HCT116 (cell line): ENCODE data around the gene KXD1. TPM values are rescaled to one million over a fixed set of nuclear protein-coding genes. Genes with fewer than 3 reads are reported as not detected.

Experiments
- ATAC-seq: fragments of 200-7000 bp; cut with Tn5 transposase; 2 replicates; pipeline ENCODE4 v1.9.1; 2020; ENCODE audit warnings: mild to moderate bottlenecking, moderate library complexity
- BruUV-seq: library from RNA; stranded (reverse); fragments of 400-500 nt; replicated peaks from 2 replicates; lab custom pipeline; 2021; lab: Mats Ljungman, UMichigan
- CTCF ChIA-PET: fragments of 300-600 bp; sonication (Branson Sonifier 250); formaldehyde crosslinking; loops from one replicate; lab custom pipeline; 2021; ENCODE audit warnings: antibody characterized with exemption; lab: Charles Lee
- POLR2A ChIA-PET: fragments of 300-600, 350-600 bp; sonication (Branson Sonifier 250); formaldehyde crosslinking; loops from one replicate; lab custom pipeline; 2021; ENCODE audit warnings: antibody characterized with exemption; lab: Charles Lee
- RAD21 ChIA-PET, 2 experiments: fragments of 300-600 bp; sonication (Branson Sonifier 250); formaldehyde crosslinking; loops; one replicate each; lab custom pipeline; 2023; ENCODE audit warnings: low total read pairs in 2 of 2; ENCODE audit not compliant: uncharacterized antibody in 2 of 2, unreplicated experiment in 2 of 2, low non-redundant PET in 1 of 2; lab: Charles Lee
- DNase-seq: peaks from one replicate; pipeline ENCODE4 v3.0.0-alpha.2; 2010; ENCODE audit warnings: low read depth, low spot score
- H2AFZ ChIP-seq: fragments of 200-600 bp; shearing (Covaris generic), sonication (generic); 2 replicates; pipeline ENCODE4 v1.6.1; 2017; ENCODE audit warnings: low read depth, mixed run types, mixed read lengths, antibody characterized with exemption, low read length; ENCODE audit not compliant: poor library complexity, severe bottlenecking
- H3K27ac ChIP-seq: 2 replicates; pipeline ENCODE4 v1.5.1; 2012; ENCODE audit warnings: low read depth, low read length
- H3K27me3 ChIP-seq: fragments of 200-600 bp; sonication (generic); 2 replicates; pipeline ENCODE4 v1.6.1; 2016; ENCODE audit warnings: mixed run types, low read length, mixed read lengths; ENCODE audit not compliant: insufficient read depth
- H3K36me3 ChIP-seq, 2 experiments: fragments of 200-500 bp in 1 of 2; fragments of 200-600 bp in 1 of 2; sonication (Bioruptor generic) in 1 of 2; sonication (generic) in 1 of 2; 2 replicates each; pipeline versions ENCODE4 v1.5.1 to v1.6.1; 2014 to 2016; ENCODE audit warnings: low read length in 2 of 2, inconsistent platforms in 1 of 2, mixed read lengths in 1 of 2, mixed run types in 1 of 2; ENCODE audit not compliant: insufficient read depth in 2 of 2, control insufficient read depth in 1 of 2
- H3K4me1 ChIP-seq, 2 experiments: fragments of 200-600 bp in 1 of 2; sonication (generic) in 1 of 2; 2 replicates each; pipeline versions ENCODE4 v1.5.1 to v1.6.1; 2012 to 2017; ENCODE audit warnings: low read length in 2 of 2, inconsistent platforms in 1 of 2, mild to moderate bottlenecking in 1 of 2, mixed read lengths in 1 of 2, mixed run types in 1 of 2, moderate library complexity in 1 of 2; ENCODE audit not compliant: insufficient read depth in 2 of 2, control insufficient read depth in 1 of 2
- H3K4me2 ChIP-seq: fragments of 200-600 bp; sonication (generic); 2 replicates; pipeline ENCODE4 v1.6.1; 2017; ENCODE audit warnings: mixed run types, low read length, mixed read lengths
- H3K4me3 ChIP-seq, 2 experiments: fragments of 200-600 bp in 1 of 2; sonication (generic) in 1 of 2; replicated peaks in 1 of 2; 2 replicates each; pipeline ENCODE4 v1.5.1; 2011 to 2016; ENCODE audit warnings: low read length in 2 of 2, control low read depth in 1 of 2, low read depth in 1 of 2, mild to moderate bottlenecking in 1 of 2, mixed read lengths in 1 of 2, mixed run types in 1 of 2
- H3K79me2 ChIP-seq: fragments of 200-600 bp; sonication (generic); 2 replicates; pipeline ENCODE4 v1.6.1; 2017; ENCODE audit warnings: mild to moderate bottlenecking, mixed run types, low read length, moderate library complexity, mixed read lengths; ENCODE audit not compliant: insufficient read depth
- H3K9ac ChIP-seq: fragments of 200-600 bp; sonication (generic); 2 replicates; pipeline ENCODE4 v1.6.1; 2016; ENCODE audit warnings: low read length, mixed read lengths
- H3K9me2 ChIP-seq: fragments of 200-600 bp; sonication (generic), shearing (Covaris generic); 2 replicates; pipeline ENCODE4 v1.6.1; 2017; ENCODE audit warnings: mixed run types, mild to moderate bottlenecking, moderate library complexity; ENCODE audit not compliant: insufficient read depth
- H3K9me3 ChIP-seq, 2 experiments: fragments of 200-500 bp in 1 of 2; fragments of 200-600 bp in 1 of 2; sonication (Bioruptor generic) in 1 of 2; sonication (generic) in 1 of 2; 2 replicates each; pipeline ENCODE4 v1.6.1; 2014 to 2017; ENCODE audit warnings: low read length in 2 of 2, mixed read lengths in 2 of 2, inconsistent platforms in 1 of 2, low read depth in 1 of 2, mild to moderate bottlenecking in 1 of 2, mixed run types in 1 of 2, moderate library complexity in 1 of 2; ENCODE audit not compliant: control insufficient read depth in 1 of 2, insufficient read depth in 1 of 2
- H4K20me1 ChIP-seq: fragments of 200-600 bp; sonication (generic), shearing (Covaris generic); 2 replicates; pipeline ENCODE4 v1.6.1; 2017; ENCODE audit warnings: mixed run types, mild to moderate bottlenecking, moderate library complexity; ENCODE audit not compliant: insufficient read depth
- ELF1 ChIP-seq: IDR thresholded peaks from 2 replicates; pipeline ENCODE4 v1.6.1; 2012; ENCODE audit warnings: low read depth, borderline replicate concordance
- ZFX ChIP-seq: fragments of 450-650 bp; IDR thresholded peaks from 2 replicates; pipeline ENCODE4 v1.6.1; 2017
- intact Hi-C: fragments of 100-400 bp; cut with micrococcal nuclease; formaldehyde crosslinking; loops from 2 replicates; pipeline ENCODE4 v1.10.0; 2022
- total RNA-seq: library from RNA; stranded (reverse); gene quantifications from one replicate; pipeline ENCODE4 v1.2.1, GENCODE V29; 2021; ENCODE audit not compliant: unreplicated experiment
- TF ChIP-seq, protein P1 (sequence below), 3 experiments: fragments of 200-600 bp in 1 of 3; sonication (generic) in 1 of 3; IDR thresholded peaks in 2 of 3; conservative IDR thresholded peaks in 1 of 3; 2 replicates each; pipeline ENCODE4 v1.5.1; 2012 to 2017; ENCODE audit warnings: low read depth in 2 of 3, low read length in 2 of 3, antibody characterized with exemption in 1 of 3, borderline replicate concordance in 1 of 3, control low read depth in 1 of 3, mild to moderate bottlenecking in 1 of 3, mixed read lengths in 1 of 3, mixed run types in 1 of 3, moderate library complexity in 1 of 3; ENCODE audit not compliant: insufficient read depth in 1 of 3

The KXD1 gene
- total RNA-seq, 1 experiment from 2014 or later: 139 TPM

DNA sequence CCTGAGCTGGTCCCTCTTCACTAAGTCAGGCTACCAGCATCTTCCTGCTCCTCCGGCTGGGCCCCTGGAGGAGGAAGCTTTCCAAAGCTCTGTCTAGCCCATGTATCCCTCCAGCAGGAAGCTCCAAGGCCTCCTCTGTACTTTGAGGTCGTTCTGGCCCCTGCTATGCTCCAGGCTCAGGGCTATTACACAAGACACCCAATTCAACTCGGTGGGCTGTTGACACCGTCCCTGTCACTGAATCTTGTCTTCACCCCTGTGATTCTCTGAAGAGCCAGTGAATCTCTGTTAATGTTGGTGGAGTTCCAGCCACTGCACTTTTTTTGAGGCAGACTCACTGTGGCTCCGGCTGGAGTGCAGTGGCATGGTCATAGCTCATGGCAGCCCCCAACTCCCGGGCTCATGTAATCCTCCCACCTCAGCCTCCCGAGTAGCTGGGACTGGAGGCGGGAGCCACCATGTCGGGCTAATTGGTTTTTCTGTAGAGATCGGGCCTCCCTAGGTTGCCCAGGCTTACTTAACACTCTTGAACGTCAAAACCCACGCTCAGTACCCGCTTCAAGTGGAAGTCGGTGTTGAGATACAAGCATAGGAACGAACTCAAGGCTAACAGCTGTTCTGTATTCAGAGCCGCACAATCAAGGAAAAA lies 30.4 kb downstream of the KXD1 start:
- Histone ChIP-seq H3K4me1 (peaks cover 13 to 28% of the 10 kb centered on the region in 2 experiments), H3K4me3 (peak overlapping the region; percentile 67 to 89), H3K79me2 (peaks cover 13% of the 10 kb centered on the region; the same call in 1 of the 2 replicates), H4K20me1 (no peaks in the 10 kb centered on the region), H2AFZ (no peak overlapping the region), H3K36me3 (0 out of 4 replicates have a peak, but pooled peaks cover 0 to 4% of the 10 kb centered on the region in 2 experiments), H3K9ac (peak overlapping the region; percentile 97), H3K9me2 (no peaks in the 10 kb centered on the region), H3K27ac (peak overlapping the region; percentile 100), H3K9me3 (no peaks in the 10 kb centered on the region), H3K4me2 (peak overlapping the region; percentile 88), H3K27me3 (no peaks in the 10 kb centered on the region)
- intact Hi-C loops: loop anchor here (2.0 kb wide), 1 partner anchor 89 kb away; no protein-coding TSS in a partner anchor
- POLR2A ChIA-PET: interaction anchor here (0.7 to 4.3 kb wide), 2 partner anchors 17 to 103 kb away, joined by 4 to 23 read pairs; partner anchors contain the start of gene UBA52
- DNase-seq (no peak), ATAC-seq (no peak)
- TSS peak; percentile 46 for BruUV-seq
- CTCF ChIA-PET: interaction anchor here (0.7 to 7.5 kb wide), 5 partner anchors 17 to 259 kb away, joined by 3 to 39 read pairs (median 5); partner anchors contain the start of gene UBA52
- RAD21 ChIA-PET: interaction anchor here in 1 of 2 experiments (1.7 kb wide), 1 partner anchor 16 kb away, joined by 4 read pairs; the partner anchor contains the start of gene UBA52
- TF ChIP-seq, protein P1, sequence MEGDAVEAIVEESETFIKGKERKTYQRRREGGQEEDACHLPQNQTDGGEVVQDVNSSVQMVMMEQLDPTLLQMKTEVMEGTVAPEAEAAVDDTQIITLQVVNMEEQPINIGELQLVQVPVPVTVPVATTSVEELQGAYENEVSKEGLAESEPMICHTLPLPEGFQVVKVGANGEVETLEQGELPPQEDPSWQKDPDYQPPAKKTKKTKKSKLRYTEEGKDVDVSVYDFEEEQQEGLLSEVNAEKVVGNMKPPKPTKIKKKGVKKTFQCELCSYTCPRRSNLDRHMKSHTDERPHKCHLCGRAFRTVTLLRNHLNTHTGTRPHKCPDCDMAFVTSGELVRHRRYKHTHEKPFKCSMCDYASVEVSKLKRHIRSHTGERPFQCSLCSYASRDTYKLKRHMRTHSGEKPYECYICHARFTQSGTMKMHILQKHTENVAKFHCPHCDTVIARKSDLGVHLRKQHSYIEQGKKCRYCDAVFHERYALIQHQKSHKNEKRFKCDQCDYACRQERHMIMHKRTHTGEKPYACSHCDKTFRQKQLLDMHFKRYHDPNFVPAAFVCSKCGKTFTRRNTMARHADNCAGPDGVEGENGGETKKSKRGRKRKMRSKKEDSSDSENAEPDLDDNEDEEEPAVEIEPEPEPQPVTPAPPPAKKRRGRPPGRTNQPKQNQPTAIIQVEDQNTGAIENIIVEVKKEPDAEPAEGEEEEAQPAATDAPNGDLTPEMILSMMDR (IDR thresholded peaks at IDR 0.05 in 2 of 3, conservative IDR thresholded peaks at IDR 0.05 in 1 of 3; ENCODE audit: borderline replicate concordance in 1 of 3, insufficient read depth in 1 of 3, low read depth in 2 of 3, low read length in 2 of 3): no peak
- no peak for TF ChIP-seq ELF1
- TF ChIP-seq ZFX: no peak
